Myocyte (in vitro differentiated cells): ENCODE measurements around the gene SORBS1. TPM values are rescaled to one million over a fixed set of nuclear protein-coding genes. Genes with fewer than 3 reads are reported as not detected.
A peak's percentile ranks its signal among the peaks of the same experiment; 100 is the strongest.

ENCODE experiments used
- DNase-seq: peaks from one replicate; pipeline ENCODE4 v3.0.0-alpha.2; 2012; ENCODE audit warnings: low read depth
- total RNA-seq: library from RNA; depleted of rRNA; stranded (reverse); fragments of >200 nt; gene quantifications from 2 replicates; pipeline ENCODE4 v1.2.3, GENCODE V29; 2014

SORBS1 gene
- total RNA-seq, 1 donor from 2014 or later, result 112 TPM

DNA sequence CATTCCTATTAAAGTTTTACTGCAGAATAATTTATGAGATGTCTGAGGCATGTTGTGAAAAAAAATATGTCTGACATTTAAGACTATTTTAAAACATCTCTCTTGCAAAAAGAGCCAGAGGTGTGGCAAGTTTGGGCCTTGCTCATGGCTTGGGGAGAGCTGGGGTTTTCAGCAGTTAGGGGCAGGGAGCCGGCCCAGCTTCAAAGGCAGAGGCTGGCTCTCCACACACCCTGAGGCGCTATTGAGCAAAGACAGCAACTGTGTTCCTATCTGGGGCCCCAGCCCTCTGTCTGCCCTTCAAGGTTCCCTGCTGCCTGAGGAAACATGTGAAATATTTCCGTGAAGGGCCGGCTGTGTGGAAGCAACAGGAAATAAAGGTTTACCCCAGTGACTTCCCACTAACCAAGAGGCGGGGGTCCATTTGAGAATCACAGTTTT, 94.0 kb downstream of the SORBS1 start:
- DNase-seq, result no peak

DNA sequence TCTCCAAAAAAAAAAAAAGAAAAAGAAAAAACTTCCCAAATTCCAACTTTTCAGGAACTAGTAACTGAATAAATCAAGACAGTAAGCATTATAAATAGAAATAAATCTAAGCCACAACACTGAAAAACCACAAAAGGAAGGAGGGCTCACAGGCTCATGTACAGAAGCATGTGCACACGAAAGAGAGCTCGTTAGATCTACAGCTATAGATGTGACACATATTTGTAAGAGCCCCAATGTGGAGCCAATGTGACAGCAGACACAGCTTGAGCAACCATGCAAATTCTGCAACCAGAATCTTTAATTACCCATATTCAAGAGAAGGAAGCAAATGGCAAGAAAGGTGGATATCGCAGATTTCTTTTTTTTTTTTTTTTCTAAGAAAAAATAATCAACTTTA, 94.7 kb downstream of the SORBS1 start:
- DNase-seq, result no peak

DNA sequence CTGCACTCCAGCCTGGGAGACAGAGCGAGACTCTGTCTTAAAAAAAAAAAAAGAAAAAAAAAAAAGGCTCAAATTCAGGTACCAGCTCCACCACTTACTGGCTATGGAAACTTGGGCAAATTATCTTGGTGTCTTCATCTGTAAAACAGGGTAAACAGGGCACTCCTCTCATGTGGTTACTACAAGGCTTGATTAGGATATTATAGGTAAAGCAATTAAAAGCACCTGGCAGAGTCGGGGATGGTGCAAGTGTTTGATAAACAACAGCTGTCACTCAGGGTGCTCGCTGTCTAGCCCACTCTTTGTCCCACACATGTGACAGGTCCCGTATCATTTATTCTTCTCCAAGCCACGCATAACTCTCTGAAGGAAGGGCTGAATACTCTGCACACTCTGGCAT, 96.9 kb downstream of the SORBS1 start:
- no peak for DNase-seq

DNA sequence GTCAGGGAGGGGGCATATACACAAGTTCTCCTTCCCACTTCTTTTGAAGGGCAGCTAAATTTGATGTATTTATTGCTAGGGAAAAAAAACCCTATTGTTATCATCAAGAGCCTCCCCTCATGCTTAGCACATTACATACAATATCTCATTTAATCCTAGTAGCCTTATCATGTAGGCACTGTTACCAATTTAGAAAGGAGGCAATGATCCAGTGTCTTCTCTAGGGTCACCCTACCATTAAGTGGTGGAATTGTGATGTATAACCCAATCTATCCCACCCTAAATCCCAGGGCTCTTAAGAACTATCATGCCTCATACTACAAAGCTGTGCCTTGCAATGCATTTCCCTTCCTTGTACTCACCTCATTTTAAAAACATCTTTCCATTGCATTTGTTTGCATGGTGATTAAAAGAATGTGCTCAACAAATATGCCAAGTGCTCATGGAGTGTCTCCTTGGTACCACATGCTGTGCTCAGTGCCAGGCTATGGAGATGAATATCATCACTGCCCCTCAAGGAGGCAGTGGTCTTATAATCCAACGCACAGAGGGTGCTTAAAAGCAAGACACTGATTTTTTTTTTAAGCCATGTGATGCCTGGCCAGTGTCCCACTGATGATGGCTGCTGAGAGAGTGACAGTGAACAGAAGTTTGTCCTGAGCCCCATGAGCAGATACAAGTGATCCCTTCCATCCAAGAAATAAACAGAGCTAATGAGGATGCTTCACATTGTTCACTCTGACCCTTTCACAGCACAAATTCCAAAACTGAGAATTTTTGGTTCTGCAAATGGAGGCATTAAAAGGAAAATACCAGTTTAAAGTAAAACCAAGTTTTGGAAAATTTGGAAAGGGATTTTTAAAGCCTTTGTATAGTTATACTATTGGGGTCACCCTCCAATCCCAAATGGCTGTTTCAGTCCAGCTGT, 98.2 kb downstream of the SORBS1 start:
- no peak for DNase-seq

DNA sequence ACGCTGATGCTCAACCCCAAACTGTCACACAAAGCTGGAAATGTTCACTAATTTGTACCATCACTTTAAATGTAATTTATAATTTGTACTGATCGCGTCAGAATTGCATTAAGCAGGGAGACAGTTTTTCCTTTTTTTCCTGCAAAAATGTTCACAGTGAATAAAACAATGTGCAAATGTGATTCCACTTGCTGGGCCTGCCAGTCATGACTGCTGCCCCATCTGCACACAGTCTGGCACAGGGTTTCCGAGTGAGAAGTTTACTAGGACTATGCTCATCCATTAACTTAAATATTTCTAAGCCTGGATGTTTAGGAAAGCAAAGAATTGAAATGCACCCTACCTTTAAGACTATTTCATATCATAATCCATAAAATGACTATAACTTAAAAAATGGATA, 99.6 kb downstream of the SORBS1 start:
- no peak for DNase-seq

DNA sequence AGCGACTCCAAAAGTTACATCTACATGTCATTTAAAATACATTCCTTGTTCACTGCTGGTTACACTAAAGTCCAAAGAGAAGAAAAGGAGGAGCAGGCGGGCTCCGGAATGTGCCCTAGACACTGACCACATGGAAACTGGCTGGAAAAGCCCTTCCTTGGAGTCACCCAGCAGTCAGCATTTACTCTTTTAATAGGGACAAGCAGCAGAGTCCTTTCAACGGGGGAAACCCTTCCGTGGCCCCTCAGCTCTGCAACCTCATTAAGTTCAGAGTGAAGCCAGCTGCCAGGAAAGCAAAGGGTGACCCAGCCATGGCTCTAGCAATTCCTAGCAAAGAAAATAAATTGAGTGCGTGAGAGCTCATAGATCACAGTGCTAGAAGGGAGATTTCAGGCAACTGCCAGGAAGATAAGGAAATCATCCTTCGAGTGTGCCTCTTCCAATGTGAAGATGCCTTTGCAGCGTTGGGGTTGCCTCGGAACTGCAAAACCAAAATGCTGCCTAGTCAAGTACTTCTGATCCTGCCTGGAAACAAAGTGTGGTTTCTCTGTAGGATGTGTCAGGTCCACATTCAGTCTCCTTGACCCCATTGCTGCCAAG, 101.6 kb downstream of the SORBS1 start:
- no peak for DNase-seq

DNA sequence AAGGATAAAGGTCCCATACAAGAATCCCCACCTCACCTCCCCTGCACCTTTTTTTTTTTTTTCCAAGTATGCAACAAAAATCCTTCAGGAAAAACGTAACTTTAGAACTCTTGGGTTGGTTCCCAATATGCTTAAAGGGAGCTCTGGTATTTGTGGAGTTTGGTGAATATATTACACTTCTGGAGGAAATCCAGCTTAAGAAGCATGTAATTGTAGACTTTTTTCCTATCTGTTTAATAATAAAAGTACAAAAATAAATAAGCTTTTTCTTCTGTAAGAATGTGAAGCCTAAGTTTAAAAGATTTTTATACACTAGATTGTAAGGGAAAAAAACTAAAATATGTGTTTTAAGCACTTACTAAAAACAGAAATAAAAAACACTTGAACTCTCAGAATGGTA, 102.3 kb downstream of the SORBS1 start:
- no peak for DNase-seq

DNA sequence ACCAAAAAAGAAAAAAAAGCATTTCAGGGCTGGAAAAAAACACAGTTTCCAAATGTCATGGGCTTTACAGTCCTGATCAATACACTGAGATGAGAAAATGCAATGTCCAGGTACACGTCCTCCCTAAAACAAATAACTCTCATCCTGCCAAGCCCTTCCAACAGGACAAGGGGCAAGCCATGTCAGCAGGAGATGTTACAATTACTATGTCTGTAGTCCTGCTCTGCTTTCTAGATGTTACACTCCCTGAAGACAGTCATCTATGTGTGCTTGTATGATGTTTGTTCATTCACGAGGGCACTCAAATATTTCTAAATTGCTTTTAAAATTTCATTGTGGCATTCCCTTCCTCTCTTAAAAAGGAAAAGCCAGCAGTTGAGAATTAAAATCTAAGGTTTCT, 103.2 kb downstream of the SORBS1 start:
- no peak for DNase-seq

DNA sequence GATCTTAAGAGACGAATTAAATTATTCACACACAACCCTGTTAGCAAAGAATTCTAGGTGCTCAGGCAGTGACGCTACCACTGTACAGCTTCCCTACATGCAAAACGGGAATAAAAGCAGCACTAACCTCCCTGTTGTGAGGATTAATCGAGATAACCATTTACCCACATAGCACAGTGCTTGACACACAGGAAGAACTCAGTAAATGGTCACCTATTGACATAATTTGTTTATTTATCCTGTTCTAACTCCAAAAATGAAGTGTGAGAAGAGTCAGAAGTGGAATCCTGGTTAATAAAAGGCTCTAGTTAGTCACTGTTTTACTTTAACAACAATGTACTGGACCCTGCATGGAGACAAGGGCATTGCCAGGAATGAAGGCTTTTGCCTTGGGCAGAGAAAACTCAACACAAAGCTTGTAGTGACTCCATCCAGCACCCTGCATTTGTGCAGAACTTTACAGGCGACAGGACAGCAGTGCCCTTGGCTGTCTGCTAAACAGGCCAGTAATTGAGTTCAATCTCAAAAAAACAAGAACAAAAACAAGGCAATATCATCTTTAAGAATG, 103.8 kb downstream of the SORBS1 start:
- no peak for DNase-seq

DNA sequence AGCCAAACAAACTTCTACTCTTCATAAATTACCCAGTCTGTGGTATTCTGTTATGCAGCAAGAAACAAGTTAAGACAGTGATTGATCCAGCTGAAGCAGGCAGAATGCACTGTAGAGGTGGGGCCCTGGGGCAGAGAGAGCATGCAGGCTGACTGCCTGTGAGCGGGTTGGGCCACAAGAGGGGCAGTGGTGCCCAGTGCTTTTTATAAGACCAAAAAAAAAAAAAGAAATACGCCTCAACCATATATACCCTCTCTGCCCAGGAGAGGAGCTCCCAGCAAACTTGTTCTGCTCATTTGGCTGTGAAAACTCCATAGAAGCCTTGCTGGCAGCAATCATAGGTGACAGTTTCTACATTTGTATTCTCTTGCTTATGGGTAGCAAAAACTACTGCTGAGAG, 104.7 kb downstream of the SORBS1 start:
- no peak for DNase-seq

DNA sequence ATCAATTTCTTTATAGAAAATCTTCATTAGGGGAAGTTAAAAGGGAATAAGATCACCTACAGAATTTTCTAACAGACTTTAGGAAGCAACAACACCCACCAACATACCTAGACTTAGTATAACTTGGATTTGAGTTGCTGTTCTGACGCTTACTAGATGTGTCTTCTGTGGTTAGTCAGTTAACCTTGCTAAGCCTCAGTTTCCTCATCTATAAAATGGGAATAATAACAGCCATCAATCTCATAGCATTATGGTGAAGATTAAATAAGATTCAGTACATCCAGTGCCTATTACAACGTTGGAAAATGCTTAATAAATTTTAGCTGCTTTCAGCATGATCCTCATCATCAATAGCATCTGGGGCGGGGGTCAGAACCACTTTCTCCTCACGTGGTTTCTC, 106.2 kb downstream of the SORBS1 start:
- DNase-seq, result no peak

DNA sequence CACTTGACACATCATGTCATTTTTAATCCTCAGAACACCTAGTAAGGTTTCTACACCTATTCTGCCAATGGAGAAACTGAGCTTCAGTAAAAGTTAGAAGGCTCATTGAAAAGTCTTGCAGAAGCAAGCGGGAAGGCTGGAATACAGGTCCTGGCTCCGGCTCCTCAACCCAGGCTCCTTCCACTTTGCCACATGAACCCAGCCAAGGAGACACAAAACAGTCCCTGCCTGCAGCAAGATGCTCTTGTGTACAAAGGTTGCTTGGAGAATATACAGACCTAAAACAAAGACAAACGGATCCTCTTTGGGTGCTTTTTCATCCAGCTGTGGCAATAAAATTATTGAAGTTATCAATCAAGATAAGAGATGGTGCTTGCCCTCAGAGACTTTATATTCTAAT, 106.8 kb downstream of the SORBS1 start:
- DNase-seq, result no peak

DNA sequence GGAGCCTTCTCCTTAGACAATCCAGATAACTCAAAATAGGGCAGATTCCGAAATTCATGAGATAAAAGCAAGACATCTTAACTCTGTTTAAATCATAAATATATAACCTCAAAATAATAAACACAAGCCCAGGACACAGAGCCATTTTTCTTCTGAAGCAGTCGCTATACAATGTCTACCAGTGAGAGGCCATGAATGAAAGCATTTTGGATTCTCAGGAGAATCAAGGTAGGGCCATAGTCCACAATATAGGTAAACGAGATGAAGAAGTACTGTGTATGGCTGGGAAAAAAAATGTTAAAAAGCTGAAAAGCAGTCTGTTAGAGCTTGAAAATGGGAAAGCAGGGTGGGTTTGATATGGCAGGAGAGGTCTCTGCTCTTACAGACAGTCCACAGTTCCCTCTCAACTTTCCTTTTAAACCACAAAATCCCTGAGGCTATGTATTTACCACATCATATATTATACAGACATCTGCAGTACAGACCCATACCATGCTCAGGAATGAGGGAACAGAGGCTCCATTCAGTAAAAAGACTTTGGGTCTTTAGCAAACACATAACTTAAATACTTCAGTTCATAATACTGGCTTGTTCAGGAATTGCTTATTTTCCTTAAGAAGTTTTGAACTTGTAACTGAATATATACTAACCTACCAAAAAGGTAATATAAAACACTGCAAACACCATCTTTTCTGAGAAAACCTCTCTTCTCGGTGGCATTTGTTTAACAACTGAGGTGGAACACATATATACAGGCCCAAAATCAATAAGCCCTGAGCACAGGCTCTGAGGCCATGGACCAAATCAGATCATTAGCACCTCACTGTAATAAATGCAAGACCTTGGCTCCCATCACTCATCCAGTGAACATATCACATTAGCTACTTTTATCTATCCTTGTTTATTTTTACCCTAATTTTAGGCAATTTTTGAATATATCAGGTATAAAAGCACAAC, 109.3 kb downstream of the SORBS1 start:
- DNase-seq, result no peak

DNA sequence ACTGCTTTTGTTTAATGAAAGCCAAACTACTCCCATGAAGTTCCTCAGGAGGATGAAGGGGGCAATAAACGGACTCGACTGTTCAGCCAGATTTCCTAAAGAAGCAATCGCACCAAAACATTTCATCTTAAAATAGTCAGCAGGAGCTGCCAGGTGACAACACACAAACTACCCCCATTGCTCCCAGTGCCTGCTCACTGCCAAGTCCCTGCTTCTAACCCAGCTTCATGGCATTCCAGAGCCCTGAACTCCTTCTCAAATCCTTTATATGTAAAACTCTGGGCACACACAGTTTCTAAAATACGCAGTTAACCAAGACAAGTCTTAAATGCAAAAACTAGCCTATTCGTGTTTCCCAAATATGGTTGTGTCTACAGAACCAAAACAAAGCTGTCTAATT, 110.0 kb downstream of the SORBS1 start:
- DNase-seq, result no peak

DNA sequence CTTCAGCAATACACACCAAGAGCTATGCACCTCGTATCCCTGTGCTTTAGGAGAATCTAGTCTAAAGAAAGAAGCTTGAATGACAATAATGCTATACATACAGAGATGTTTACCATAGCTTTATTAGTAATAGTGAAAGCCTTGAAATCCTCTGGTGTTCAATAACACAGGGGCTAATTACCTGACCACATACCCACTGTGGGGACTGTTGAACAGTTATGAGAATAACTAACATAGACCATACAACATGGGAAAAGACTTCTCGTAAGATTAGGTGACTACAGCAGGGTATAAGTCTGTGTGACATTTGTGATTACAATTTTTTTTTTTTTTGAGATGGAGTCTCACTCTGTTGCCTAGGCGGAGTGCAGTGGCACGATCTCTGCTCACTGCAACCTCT, 111.0 kb downstream of the SORBS1 start:
- DNase-seq, result no peak

DNA sequence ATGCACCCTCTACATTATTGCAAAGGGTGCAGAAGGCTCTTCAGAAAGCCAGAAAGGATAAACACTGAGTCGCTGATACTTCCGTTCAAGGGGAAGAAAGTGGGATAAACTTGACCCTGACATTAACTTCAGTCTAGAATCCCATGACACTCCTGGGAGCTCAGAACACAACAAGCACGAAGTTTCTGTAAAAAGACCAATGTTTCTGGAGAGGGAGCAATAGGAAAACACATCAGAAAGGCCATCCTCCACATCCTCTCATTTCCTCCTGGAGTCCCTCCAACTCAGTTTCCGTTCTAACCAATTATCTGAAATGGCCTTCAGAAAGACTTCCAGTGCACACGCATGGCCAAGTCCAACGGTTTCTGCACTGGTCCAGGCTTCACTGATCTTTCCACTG, 113.5 kb downstream of the SORBS1 start:
- no peak for DNase-seq

DNA sequence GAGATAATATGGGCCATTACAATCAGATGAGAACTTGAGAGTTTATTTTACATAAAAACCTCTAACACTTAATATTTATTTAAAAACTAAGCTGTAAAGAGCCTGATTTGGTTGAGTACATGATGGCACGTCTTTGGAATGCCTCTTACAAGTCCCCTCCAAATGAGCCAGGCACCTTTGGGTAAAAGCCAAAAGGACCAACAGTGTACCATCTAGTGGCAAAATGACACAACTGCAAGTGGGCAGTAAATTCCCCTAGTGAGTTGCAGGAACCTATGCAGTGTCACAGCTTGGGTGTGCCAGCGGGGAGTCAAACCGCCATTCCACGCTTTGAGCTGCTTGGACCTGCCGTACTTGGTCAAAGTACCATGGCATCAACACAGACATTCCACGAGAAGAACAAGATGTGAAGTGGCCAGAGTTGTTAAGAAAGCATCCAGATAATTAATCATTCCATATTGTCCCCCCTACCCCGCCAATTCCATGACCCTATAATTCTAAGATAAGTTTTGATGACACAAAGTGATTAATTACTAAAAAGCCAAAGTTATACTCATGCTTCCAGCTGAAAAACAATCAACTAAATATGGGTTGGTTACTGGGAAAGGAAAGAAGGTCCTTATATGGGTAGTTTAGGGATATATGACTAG, 115.2 kb downstream of the SORBS1 start:
- peak; percentile 81 for DNase-seq

DNA sequence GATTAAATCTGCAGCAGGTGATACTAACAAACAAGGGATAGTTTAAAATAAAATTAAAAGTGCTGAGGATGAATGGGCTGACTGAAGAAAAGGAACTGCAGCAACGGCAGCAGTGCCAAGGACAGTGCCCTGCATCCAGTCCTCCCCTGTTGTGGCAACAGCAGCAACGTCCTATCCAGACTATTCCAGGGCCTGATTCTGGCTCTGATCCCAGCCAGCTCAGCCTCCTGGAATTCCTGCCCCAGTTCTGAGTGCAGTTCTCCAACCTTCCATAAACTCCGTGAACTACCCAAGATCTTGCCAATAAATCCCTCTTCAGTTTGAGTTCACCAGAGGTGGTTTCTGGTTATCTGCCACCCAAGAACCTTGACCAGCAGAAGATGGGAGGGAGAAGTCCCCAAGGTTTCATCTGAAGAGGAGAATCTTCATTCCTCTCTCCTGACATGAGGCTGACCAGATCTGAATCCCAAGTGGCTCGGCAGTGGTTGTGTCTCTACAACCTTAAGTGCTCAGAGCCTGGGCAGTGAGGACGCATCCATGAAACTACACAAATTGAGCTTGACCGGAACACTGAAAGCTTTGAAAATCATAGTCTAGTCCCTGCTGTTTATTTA, 115.8 kb downstream of the SORBS1 start:
- DNase-seq, result peak; percentile 76

DNA sequence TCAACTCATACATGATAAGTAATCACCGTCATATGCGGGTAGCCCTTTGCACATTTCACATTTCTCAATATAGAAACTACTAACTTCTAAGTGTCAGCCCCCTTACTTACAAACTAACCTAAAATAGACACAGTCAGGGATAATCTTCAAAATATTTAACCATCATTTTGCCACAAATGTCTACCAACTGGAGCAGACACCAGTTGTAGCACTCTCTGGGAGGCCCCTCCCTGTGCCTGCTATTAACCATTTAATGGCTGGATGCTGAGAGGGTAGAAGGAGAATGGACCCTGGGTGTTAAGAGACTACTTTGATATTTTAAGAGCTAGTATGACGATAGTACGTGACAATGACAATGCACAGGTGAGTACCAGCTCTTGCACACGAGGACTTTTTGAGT, 116.4 kb downstream of the SORBS1 start:
- no peak for DNase-seq

DNA sequence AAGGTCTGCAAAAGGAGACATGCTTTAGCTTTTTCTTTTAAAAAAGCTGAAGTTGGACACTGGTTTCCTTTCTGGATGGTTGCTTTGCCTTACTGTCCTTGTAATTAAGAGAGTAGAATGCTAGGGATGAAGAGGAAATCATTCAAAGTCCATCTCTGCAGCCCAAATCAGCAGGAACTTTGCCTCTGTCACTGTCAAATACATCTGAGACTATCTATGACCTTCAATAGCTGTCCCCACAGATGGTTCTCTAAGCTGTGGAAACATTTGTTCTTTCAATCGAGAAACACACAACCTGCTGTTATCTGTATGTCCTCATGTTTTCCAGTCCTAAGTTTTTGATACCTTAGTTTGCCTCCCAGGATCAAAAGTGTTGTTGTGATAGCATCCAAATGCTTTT, 117.5 kb downstream of the SORBS1 start:
- DNase-seq, result no peak
